HepG2 (cell line): ENCODE results near the gene GJD3. TPM values are rescaled to one million over a fixed set of nuclear protein-coding genes. Genes with fewer than 3 reads are reported as not detected.
A peak's percentile ranks its signal among the peaks of the same experiment; 100 is the strongest.

Experiments
- CENPT ChIP-seq: sonication (generic); formaldehyde crosslinking; IDR thresholded peaks from 2 replicates; pipeline ENCODE4 v1.8.0; 2022; ENCODE audit warnings: low read depth, mild to moderate bottlenecking, moderate library complexity, missing genetic modification reagents
- EP300 ChIP-seq, 3 experiments: sonication (generic) in 1 of 3; formaldehyde crosslinking in 1 of 3; IDR thresholded peaks; 2 replicates each; pipeline versions ENCODE4 v1.5.1 to v1.6.1; 2011 to 2020; ENCODE audit warnings: low read depth in 2 of 3, low read length in 2 of 3, borderline replicate concordance in 1 of 3, improper control_type of control experiment in 1 of 3, mild to moderate bottlenecking in 1 of 3, missing genetic modification reagents in 1 of 3, moderate library complexity in 1 of 3
- GATA4 ChIP-seq: sonication (generic); IDR thresholded peaks from 2 replicates; pipeline ENCODE4 v1.6.1; 2016; ENCODE audit warnings: antibody characterized with exemption, low read depth, borderline replicate concordance
- GFI1 ChIP-seq: sonication (generic); formaldehyde crosslinking; IDR thresholded peaks from 2 replicates; pipeline ENCODE4 v1.5.0; 2020; ENCODE audit warnings: missing genetic modification reagents, mild to moderate bottlenecking, borderline replicate concordance
- HNF4A ChIP-seq: sonication (generic); formaldehyde crosslinking; IDR thresholded peaks from 2 replicates; pipeline ENCODE4 v1.4.0; 2020; ENCODE audit warnings: missing genetic modification reagents
- HOXA3 ChIP-seq: sonication (generic); formaldehyde crosslinking; IDR thresholded peaks from 2 replicates; pipeline ENCODE4 v1.5.0; 2020; ENCODE audit warnings: missing genetic modification reagents
- MAZ ChIP-seq, 2 experiments: sonication (generic) in 1 of 2; formaldehyde crosslinking in 1 of 2; IDR thresholded peaks; 2 replicates each; pipeline versions ENCODE4 v1.5.0 to v1.6.1; 2012 to 2020; ENCODE audit warnings: low read depth in 2 of 2, mild to moderate bottlenecking in 2 of 2, borderline replicate concordance in 1 of 2, improper control_type of control experiment in 1 of 2, low read length in 1 of 2, missing genetic modification reagents in 1 of 2, moderate library complexity in 1 of 2
- NAIF1 ChIP-seq: sonication (generic); formaldehyde crosslinking; IDR thresholded peaks from 2 replicates; pipeline ENCODE4 v1.5.0; 2020; ENCODE audit warnings: mild to moderate bottlenecking, missing genetic modification reagents, borderline replicate concordance
- NCOA1 ChIP-seq: sonication (generic); formaldehyde crosslinking; IDR thresholded peaks from 2 replicates; pipeline ENCODE4 v1.9.0; 2021; ENCODE audit warnings: missing genetic modification reagents
- SKI ChIP-seq: fragments of 450-650 bp; IDR thresholded peaks from one replicate; pipeline ENCODE4 v1.6.1; 2018; ENCODE audit warnings: mild to moderate bottlenecking; ENCODE audit not compliant: partially characterized antibody
- THAP11 ChIP-seq: IDR thresholded peaks from 2 replicates; pipeline ENCODE4 v1.6.1; 2016; ENCODE audit warnings: missing biosample characterization, missing genetic modification reagents
- ZNF234 ChIP-seq: sonication (generic); formaldehyde crosslinking; conservative IDR thresholded peaks from 2 replicates; pipeline ENCODE4 v1.5.1; 2020; ENCODE audit warnings: mild to moderate bottlenecking, missing genetic modification reagents
- ZNF251 ChIP-seq: sonication (generic); formaldehyde crosslinking; IDR thresholded peaks from 2 replicates; pipeline ENCODE4 v1.9.0; 2021; ENCODE audit warnings: mild to moderate bottlenecking, missing genetic modification reagents
- ZNF354B ChIP-seq: sonication (generic); formaldehyde crosslinking; IDR thresholded peaks from 2 replicates; pipeline ENCODE4 v1.8.0; 2022; ENCODE audit warnings: mild to moderate bottlenecking, missing genetic modification reagents
- ZNF446 ChIP-seq: sonication (generic); formaldehyde crosslinking; IDR thresholded peaks from 2 replicates; pipeline ENCODE4 v1.5.0; 2020; ENCODE audit warnings: mild to moderate bottlenecking, missing genetic modification reagents
- ZNF577 ChIP-seq: sonication (generic); formaldehyde crosslinking; IDR thresholded peaks from 2 replicates; pipeline ENCODE4 v1.4.0; 2020; ENCODE audit warnings: mild to moderate bottlenecking, low read depth, missing genetic modification reagents, borderline replicate concordance
- polyA plus RNA-seq, 8 experiments: library from polyadenylated mRNA; depleted of rRNA in 3 of 8; stranded (reverse) in 7 of 8; unstranded in 1 of 8; fragments of >200 nt; fragmentation: Illumina TruSeq in 4 of 8; extraction: Trizol in 4 of 8; gene quantifications; 2 replicates each; pipeline versions ENCODE4 v1.2.1 to v1.2.3, GENCODE V29; 2011 to 2016; ENCODE audit warnings: low read depth in 4 of 8, missing spikeins in 1 of 8, mixed read lengths in 1 of 8; ENCODE audit not compliant: insufficient read depth in 1 of 8
- total RNA-seq, 5 experiments: library from RNA; depleted of rRNA; stranded (reverse); fragments of >200 nt; fragmentation: Illumina TruSeq; extraction: Trizol; gene quantifications; 2 replicates each; pipeline ENCODE4 v1.2.3, GENCODE V29; 2016; ENCODE audit warnings: low read depth in 1 of 5
- TF ChIP-seq, protein P1 (sequence below): sonication (generic); formaldehyde crosslinking; IDR thresholded peaks from 2 replicates; pipeline ENCODE4 v1.4.0; 2020; ENCODE audit warnings: missing genetic modification reagents
- TF ChIP-seq, protein P2 (sequence below): sonication (generic); formaldehyde crosslinking; IDR thresholded peaks from 2 replicates; pipeline ENCODE4 v1.8.0; 2022; ENCODE audit warnings: missing genetic modification reagents, mild to moderate bottlenecking, moderate library complexity, borderline replicate concordance

The GJD3 gene
- total and polyA plus RNA-seq, 2 of the 13 experiments (the other 11 are each of a cell fraction or from before 2014, with no cell fraction given): not detected

DNA sequence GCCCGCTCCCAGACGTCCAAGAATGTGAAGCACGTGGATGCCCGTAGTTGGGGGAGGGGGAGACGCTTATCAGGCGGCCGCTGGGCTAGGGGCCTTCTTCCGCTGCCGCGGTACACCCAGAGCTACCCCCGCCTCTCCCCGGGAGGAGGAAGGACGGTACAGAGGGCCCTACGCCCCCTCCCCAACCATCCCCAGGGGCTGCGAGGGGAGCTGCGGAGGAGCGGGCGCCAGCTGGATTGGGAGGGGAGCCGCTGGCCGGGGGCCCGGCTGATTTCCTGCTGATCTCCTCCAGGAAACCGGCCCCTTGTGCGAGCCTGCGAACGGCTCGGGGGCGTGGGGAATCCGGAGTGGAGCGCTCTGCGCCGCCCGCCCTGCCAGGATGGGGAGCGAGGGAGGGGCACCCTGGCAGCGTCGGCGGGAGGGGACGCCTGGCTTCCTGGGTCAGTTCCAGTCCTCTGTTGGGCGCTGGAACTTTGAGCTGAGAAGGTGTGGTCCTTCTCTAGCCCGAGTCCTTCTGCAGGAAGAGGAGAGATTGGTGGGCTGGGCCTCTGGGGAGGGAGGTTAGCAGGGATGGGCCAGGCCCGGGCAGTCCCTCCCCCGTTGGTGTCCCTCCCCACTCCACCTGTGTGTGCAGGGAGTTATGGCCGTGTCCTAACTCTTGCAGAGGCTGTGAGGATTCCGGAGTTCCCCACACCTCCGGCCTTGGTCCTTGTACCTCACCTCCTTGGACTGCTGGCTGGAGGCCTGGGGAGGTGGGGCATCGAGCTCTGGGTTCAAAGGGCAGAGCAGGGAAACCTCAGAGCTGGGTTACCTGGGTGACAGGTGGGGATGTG is 19.2 kb downstream of the GJD3 start (continued):
- TF ChIP-seq ZNF577 (CRISPR knock-in tag) (no peak), ZNF446 (CRISPR knock-in tag) (0 out of 2 replicates have a peak, but pooled peaks have one; percentile 60), GATA4 (no peak), ZNF251 (CRISPR knock-in tag) (0 out of 2 replicates have a peak, but pooled peaks have one; percentile 40), NCOA1 (CRISPR knock-in tag) (peak; percentile 60; the same call in 1 of the 2 replicates), ZNF354B (no peak), GFI1 (CRISPR knock-in tag) (peak; percentile 75), HOXA3 (CRISPR knock-in tag) (peak; percentile 69; the same call in 1 of the 2 replicates), NAIF1 (no peak), EP300 (IDR thresholded peaks at IDR 0.05; ENCODE audit: low read depth in 2 of 2, low read length in 2 of 2) (peak in 1 of 2 experiments; percentile 6; a peak in 1 of 4 replicates), EP300 (CRISPR knock-in tag; IDR thresholded peaks at IDR 0.05; ENCODE audit: borderline replicate concordance) (no peak), HNF4A (CRISPR knock-in tag) (peak; percentile 88), THAP11 (peak; percentile 49), ZNF234 (peak; percentile 69; the same call in 1 of the 2 replicates), MAZ (IDR thresholded peaks at IDR 0.05; ENCODE audit: borderline replicate concordance, low read depth, low read length) (peak; percentile 42; the same call in 1 of the 2 replicates), MAZ (CRISPR knock-in tag; IDR thresholded peaks at IDR 0.05; ENCODE audit: low read depth) (peak; percentile 71), SKI (peak; percentile 82), CENPT (CRISPR knock-in tag) (peak; percentile 62; the same call in 1 of the 2 replicates)
- TF ChIP-seq, protein P1, sequence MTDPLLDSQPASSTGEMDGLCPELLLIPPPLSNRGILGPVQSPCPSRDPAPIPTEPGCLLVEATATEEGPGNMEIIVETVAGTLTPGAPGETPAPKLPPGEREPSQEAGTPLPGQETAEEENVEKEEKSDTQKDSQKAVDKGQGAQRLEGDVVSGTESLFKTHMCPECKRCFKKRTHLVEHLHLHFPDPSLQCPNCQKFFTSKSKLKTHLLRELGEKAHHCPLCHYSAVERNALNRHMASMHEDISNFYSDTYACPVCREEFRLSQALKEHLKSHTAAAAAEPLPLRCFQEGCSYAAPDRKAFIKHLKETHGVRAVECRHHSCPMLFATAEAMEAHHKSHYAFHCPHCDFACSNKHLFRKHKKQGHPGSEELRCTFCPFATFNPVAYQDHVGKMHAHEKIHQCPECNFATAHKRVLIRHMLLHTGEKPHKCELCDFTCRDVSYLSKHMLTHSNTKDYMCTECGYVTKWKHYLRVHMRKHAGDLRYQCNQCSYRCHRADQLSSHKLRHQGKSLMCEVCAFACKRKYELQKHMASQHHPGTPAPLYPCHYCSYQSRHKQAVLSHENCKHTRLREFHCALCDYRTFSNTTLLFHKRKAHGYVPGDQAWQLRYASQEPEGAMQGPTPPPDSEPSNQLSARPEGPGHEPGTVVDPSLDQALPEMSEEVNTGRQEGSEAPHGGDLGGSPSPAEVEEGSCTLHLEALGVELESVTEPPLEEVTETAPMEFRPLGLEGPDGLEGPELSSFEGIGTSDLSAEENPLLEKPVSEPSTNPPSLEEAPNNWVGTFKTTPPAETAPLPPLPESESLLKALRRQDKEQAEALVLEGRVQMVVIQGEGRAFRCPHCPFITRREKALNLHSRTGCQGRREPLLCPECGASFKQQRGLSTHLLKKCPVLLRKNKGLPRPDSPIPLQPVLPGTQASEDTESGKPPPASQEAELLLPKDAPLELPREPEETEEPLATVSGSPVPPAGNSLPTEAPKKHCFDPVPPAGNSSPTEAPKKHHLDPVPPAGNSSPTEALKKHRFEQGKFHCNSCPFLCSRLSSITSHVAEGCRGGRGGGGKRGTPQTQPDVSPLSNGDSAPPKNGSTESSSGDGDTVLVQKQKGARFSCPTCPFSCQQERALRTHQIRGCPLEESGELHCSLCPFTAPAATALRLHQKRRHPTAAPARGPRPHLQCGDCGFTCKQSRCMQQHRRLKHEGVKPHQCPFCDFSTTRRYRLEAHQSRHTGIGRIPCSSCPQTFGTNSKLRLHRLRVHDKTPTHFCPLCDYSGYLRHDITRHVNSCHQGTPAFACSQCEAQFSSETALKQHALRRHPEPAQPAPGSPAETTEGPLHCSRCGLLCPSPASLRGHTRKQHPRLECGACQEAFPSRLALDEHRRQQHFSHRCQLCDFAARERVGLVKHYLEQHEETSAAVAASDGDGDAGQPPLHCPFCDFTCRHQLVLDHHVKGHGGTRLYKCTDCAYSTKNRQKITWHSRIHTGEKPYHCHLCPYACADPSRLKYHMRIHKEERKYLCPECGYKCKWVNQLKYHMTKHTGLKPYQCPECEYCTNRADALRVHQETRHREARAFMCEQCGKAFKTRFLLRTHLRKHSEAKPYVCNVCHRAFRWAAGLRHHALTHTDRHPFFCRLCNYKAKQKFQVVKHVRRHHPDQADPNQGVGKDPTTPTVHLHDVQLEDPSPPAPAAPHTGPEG: peak; percentile 65; the same call in 1 of the 2 replicates
- TF ChIP-seq, protein P2, sequence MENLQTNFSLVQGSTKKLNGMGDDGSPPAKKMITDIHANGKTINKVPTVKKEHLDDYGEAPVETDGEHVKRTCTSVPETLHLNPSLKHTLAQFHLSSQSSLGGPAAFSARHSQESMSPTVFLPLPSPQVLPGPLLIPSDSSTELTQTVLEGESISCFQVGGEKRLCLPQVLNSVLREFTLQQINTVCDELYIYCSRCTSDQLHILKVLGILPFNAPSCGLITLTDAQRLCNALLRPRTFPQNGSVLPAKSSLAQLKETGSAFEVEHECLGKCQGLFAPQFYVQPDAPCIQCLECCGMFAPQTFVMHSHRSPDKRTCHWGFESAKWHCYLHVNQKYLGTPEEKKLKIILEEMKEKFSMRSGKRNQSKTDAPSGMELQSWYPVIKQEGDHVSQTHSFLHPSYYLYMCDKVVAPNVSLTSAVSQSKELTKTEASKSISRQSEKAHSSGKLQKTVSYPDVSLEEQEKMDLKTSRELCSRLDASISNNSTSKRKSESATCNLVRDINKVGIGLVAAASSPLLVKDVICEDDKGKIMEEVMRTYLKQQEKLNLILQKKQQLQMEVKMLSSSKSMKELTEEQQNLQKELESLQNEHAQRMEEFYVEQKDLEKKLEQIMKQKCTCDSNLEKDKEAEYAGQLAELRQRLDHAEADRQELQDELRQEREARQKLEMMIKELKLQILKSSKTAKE (CRISPR knock-in tag): peak; percentile 92
